SU-DHL-6 (cell line): ENCODE measurements around the gene TTC12.

Experiments used
- H2AFZ ChIP-seq: fragments of 200-600 bp; sonication (generic); 2 replicates; pipeline ENCODE4 v1.6.1; 2014; ENCODE audit warnings: low read depth, mild to moderate bottlenecking, moderate library complexity, mixed read lengths, antibody characterized with exemption, low read length; ENCODE audit not compliant: severe bottlenecking
- H3F3A ChIP-seq: fragments of 200-600 bp; shearing (Covaris generic); 2 replicates; pipeline ENCODE4 v1.6.0; 2016; ENCODE audit warnings: antibody characterized with exemption, mild to moderate bottlenecking; ENCODE audit not compliant: insufficient read depth
- H3K27ac ChIP-seq: fragments of 200-600 bp; sonication (generic); 2 replicates; pipeline ENCODE4 v1.5.1; 2016; ENCODE audit warnings: low read depth, mild to moderate bottlenecking, low read length, moderate library complexity, mixed read lengths
- H3K27me3 ChIP-seq: fragments of 200-600 bp; sonication (generic), shearing (Covaris generic); 2 replicates; pipeline ENCODE4 v1.6.0; 2014; ENCODE audit warnings: mild to moderate bottlenecking, low read length
- H3K36me3 ChIP-seq: fragments of 200-600 bp; sonication (generic); 2 replicates; pipeline ENCODE4 v1.6.1; 2014; ENCODE audit warnings: mild to moderate bottlenecking, low read length, mixed read lengths
- H3K4me2 ChIP-seq: fragments of 300-600, 200-600 bp; shearing (Covaris generic), sonication (generic); 2 replicates; pipeline ENCODE4 v1.6.0; 2014; ENCODE audit warnings: low read length, low read depth, mild to moderate bottlenecking; ENCODE audit not compliant: poor library complexity, severe bottlenecking
- H3K4me3 ChIP-seq: fragments of 200-600 bp; sonication (generic); 2 replicates; pipeline ENCODE4 v1.5.1; 2014; ENCODE audit warnings: antibody characterized with exemption, low read length, mild to moderate bottlenecking, mixed read lengths; ENCODE audit not compliant: insufficient read depth, poor library complexity, severe bottlenecking
- H3K79me2 ChIP-seq: fragments of 200-600 bp; sonication (generic); 2 replicates; pipeline ENCODE4 v1.6.1; 2014; ENCODE audit warnings: mild to moderate bottlenecking, low read length, moderate library complexity; ENCODE audit not compliant: insufficient read depth
- H3K9ac ChIP-seq: fragments of 200-600 bp; sonication (generic); 2 replicates; pipeline ENCODE4 v1.7.0; 2014; ENCODE audit warnings: mild to moderate bottlenecking, low read length
- H3K9me2 ChIP-seq: fragments of 200-600 bp; sonication (generic); replicated peaks from 2 replicates; pipeline ENCODE4 v1.6.1; 2014; ENCODE audit warnings: low read length; ENCODE audit not compliant: insufficient read depth
- H3K9me3 ChIP-seq: fragments of 200-600 bp; sonication (generic); 2 replicates; pipeline ENCODE4 v1.6.1; 2014; ENCODE audit warnings: low read length, mixed read lengths; ENCODE audit not compliant: insufficient read depth
- H4K20me1 ChIP-seq: fragments of 200-600 bp; sonication (generic); 2 replicates; pipeline ENCODE4 v1.6.1; 2014; ENCODE audit warnings: low read depth, mild to moderate bottlenecking, antibody characterized with exemption, low read length, moderate library complexity, mixed read lengths
- EZH2phosphoT487 ChIP-seq: fragments of 200-600 bp; sonication (generic), shearing (Covaris generic); conservative IDR thresholded peaks from 2 replicates; pipeline ENCODE4 v1.6.1; 2018; ENCODE audit warnings: mild to moderate bottlenecking, antibody characterized with exemption, low read length, moderate library complexity, mixed read lengths
- TF ChIP-seq, protein P1 (sequence below): fragments of 200-600 bp; sonication (generic); IDR thresholded peaks from one replicate; pipeline ENCODE4 v1.5.1; 2017; ENCODE audit warnings: antibody characterized with exemption, mild to moderate bottlenecking, low read length, moderate library complexity; ENCODE audit not compliant: insufficient read depth, poor library complexity, severe bottlenecking

TTC12 gene

DNA sequence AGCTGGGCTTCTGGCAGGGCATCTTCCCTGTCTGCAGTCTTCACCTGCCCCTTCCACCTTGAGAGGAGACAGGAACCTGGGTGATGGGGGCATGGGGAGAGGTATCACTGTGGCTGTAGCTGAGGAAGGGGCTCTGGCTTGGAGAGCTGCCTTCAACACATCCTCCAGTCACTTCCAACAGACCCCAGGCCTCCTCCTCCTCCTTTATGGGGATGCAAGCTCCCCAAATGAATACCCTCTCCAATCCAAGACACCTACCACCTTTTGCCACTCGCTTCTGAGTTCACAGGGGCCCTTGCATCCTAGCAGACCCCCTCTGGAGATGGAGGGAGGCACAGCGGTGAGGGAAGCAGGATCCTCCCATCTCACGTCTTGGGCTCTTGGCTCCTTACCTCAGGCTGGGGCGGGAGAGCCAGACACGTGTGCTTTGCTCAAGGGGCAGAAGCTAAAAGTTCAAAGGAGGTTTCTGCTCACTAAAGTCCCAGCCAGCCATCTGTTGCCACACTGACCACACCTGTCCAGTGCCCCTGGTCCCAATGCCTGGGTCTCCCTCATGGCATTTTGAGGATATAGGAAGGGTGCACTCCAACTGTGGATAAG is 86.3 kb downstream of the TTC12 start:
- Histone ChIP-seq H3K79me2 (no peaks in the 10 kb centered on the region), H3K9me3 (no peaks in the 10 kb centered on the region), H3K4me3 (no peak overlapping the region), H3F3A (no peaks in the 10 kb centered on the region), H3K9ac (no peak overlapping the region), H3K9me2 (no peaks in the 10 kb centered on the region), H4K20me1 (no peaks in the 10 kb centered on the region), H2AFZ (no peak overlapping the region), H3K27me3 (no peaks in the 10 kb centered on the region), H3K27ac (no peak overlapping the region), H3K4me2 (no peak overlapping the region), H3K36me3 (no peaks in the 10 kb centered on the region)
- TF ChIP-seq, protein P1, sequence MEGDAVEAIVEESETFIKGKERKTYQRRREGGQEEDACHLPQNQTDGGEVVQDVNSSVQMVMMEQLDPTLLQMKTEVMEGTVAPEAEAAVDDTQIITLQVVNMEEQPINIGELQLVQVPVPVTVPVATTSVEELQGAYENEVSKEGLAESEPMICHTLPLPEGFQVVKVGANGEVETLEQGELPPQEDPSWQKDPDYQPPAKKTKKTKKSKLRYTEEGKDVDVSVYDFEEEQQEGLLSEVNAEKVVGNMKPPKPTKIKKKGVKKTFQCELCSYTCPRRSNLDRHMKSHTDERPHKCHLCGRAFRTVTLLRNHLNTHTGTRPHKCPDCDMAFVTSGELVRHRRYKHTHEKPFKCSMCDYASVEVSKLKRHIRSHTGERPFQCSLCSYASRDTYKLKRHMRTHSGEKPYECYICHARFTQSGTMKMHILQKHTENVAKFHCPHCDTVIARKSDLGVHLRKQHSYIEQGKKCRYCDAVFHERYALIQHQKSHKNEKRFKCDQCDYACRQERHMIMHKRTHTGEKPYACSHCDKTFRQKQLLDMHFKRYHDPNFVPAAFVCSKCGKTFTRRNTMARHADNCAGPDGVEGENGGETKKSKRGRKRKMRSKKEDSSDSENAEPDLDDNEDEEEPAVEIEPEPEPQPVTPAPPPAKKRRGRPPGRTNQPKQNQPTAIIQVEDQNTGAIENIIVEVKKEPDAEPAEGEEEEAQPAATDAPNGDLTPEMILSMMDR = no peak
- TF ChIP-seq EZH2phosphoT487 = no peak

DNA sequence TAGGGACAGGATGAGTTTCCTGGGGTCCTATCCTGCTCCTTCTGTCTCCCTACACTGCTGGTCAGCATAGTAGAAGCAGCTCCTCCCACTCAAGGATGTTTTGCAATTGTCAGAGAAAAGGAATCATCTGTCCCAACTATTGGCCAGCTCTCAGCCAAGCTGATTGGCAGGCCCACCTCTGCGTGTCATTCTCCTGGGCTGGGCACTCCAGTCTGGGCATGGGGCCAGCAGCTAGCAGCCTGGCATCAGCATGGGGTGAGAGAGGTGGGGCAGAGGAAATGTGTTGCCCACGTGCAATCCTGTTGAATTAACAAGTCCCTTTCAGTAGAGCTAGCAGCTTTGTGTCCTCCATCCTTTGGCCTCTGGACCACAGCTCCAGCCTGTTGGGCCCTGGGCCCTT is 87.3 kb downstream of the TTC12 start:
- Histone ChIP-seq H3K79me2 (no peaks in the 10 kb centered on the region), H2AFZ (no peak overlapping the region), H3K4me3 (no peak overlapping the region), H3K27me3 (no peaks in the 10 kb centered on the region), H3K9ac (no peak overlapping the region), H4K20me1 (no peaks in the 10 kb centered on the region), H3K27ac (no peak overlapping the region), H3K9me2 (no peaks in the 10 kb centered on the region), H3K9me3 (no peaks in the 10 kb centered on the region), H3F3A (no peaks in the 10 kb centered on the region), H3K4me2 (no peak overlapping the region), H3K36me3 (no peaks in the 10 kb centered on the region)
- no peak for TF ChIP-seq EZH2phosphoT487
- TF ChIP-seq, protein P1 = no peak

DNA sequence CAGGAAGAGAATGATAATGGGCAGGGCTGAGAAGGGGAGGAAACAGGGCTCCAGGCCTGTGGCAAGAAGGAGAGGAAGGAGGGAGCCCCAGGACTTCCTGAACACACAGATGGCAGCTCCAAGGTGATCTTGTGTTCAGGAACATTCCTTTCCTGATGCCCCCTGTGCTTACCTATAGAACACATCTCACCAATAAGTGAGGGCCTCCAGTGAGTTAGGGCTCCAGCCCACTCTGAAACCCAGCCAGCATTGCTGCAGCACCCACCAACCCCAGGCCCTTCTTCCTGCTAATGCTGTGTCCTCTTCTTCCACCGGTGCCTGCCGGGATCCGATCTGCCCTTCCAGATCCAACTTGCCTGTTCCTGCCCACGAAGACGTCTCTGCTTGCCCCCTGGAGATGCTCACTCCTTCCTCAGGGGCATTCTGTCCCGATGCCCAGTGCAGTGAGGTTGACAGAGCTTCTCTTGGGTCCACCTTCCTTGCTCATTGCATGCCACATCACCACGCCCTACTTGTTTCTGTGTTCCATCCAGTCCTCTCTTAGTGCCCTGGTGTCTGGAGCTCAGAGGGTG is 90.6 kb downstream of the TTC12 start:
- Histone ChIP-seq H3K79me2 (no peaks in the 10 kb centered on the region), H3K9me3 (no peaks in the 10 kb centered on the region), H3K4me3 (no peak overlapping the region), H3K27ac (no peak overlapping the region), H3K27me3 (no peaks in the 10 kb centered on the region), H3K4me2 (no peak overlapping the region), H3K9ac (no peak overlapping the region), H4K20me1 (no peaks in the 10 kb centered on the region), H3F3A (no peaks in the 10 kb centered on the region), H2AFZ (no peak overlapping the region), H3K36me3 (no peaks in the 10 kb centered on the region), H3K9me2 (no peaks in the 10 kb centered on the region)
- no peak for TF ChIP-seq EZH2phosphoT487
- TF ChIP-seq, protein P1 = no peak
